ENCODE data around the gene SEMA7A.

Gene SEMA7A

GRCh38 chr15:74373731-74374647 lies 59.8 kb downstream of the SEMA7A start:
- TF ChIP-seq CTCF (conservative IDR thresholded peaks at IDR 0.05; ENCODE audit: low read depth, low read length): peak; percentile 86
- peak; percentile 88 for DNase-seq (ENCODE audit: low read depth)
- peak overlapping the region; percentile 65 for H3K4me3 ChIP-seq (ENCODE audit: low read depth, low read length)

DNA sequence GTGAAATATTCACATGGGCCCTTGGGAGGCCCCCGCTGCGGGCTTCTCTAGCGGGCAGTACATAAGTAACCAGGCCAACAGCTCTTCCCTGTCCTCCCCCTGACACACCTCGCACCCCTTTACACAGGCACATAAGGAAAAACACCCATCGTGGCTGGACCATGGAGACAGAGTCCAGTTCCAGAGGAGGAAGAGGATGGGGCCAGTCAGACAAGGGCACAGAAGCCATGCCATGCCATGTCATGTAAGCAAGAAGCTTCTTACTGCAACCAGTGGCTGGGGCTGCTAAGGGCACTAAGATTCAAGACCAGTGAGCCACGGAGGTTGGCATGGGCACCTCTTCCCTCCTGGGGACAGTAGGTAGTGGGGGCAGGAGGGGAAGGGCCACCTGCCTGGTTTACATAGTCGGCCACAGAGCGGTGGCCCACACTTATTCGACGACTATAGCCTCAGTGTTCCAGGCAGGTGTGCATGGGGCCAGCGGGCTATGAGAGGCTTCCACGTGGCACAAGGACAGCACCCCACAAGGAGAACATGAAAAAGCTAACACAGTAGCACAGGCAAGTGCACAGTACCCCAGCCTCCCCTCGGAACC lies 60.6 kb downstream of the SEMA7A start:
- no peak for TF ChIP-seq CTCF (conservative IDR thresholded peaks at IDR 0.05; ENCODE audit: low read depth, low read length)
- DNase-seq (ENCODE audit: low read depth): no peak

DNA sequence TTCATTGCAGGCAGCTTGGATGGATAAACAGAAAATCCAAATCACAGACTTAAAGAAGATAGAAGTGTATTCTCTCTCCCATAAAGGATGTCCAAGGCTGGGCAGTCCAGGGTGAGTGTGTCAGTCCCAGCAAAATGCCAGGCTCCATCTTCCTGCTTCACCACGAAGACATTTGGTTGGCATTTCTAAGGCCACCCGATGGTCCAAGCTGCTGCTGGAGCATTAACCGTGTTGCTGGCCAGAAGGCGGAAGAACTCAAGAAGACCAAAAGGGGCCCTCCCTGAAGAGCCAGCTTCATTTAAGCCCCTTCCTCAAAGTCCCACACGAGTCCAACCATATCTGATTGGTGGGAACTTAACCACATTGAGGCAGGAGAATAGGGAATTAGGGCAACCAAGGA lies 63.3 kb downstream of the SEMA7A start:
- no peak for DNase-seq (ENCODE audit: low read depth)
- H3K4me3 ChIP-seq (ENCODE audit: low read depth, low read length): no peak overlapping the region
- TF ChIP-seq CTCF (conservative IDR thresholded peaks at IDR 0.05; ENCODE audit: low read depth, low read length): no peak

More for the DNA sequence above, 60.6 kb downstream of the SEMA7A start:
- no peak overlapping the region for H3K4me3 ChIP-seq (ENCODE audit: low read depth, low read length)

GRCh38 chr15:74369756-74370155 lies 64.0 kb downstream of the SEMA7A start:
- no peak for TF ChIP-seq CTCF (conservative IDR thresholded peaks at IDR 0.05; ENCODE audit: low read depth, low read length)
- DNase-seq (ENCODE audit: low read depth): no peak
- H3K4me3 ChIP-seq (ENCODE audit: low read depth, low read length): no peak overlapping the region

- no peak for TF ChIP-seq CTCF (conservative IDR thresholded peaks at IDR 0.05; ENCODE audit: low read depth, low read length)
- DNase-seq (ENCODE audit: low read depth): no peak
- no peak overlapping the region for H3K4me3 ChIP-seq (ENCODE audit: low read depth, low read length)
These were observed 64.5 kb downstream of the SEMA7A start for GRCh38 chr15:74369084-74369745.

DNA sequence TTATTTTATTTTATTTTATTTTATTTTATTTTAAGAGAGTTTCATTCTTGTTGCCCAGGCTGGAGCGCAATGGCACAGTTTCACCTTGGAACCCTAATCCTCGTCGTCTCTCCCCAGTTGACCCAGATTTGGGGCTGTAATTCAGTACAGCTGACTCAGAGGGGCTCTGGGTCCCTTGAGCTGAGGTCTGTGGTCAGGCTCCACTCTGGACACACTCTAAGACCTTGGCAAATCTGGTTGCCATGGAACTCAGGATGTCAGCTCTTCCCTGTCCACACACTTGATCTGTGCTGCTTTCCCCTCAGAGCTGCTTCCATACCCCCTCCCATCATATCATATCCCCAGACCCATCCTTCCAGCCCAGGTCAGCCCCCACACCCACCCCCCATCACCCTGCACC lies 65.6 kb downstream of the SEMA7A start:
- no peak overlapping the region for H3K4me3 ChIP-seq (ENCODE audit: low read depth, low read length)
- DNase-seq (ENCODE audit: low read depth): no peak
- no peak for TF ChIP-seq CTCF (conservative IDR thresholded peaks at IDR 0.05; ENCODE audit: low read depth, low read length)

All from choroid plexus epithelial cell (primary cell).